GM18508 (cell line): ENCODE data around the gene ANKRD44.
"Not testable (repeated sequence)": the region's sequence is repeated elsewhere in the genome, so short reads cannot be mapped to it uniquely, and the experiment has no call there.

Experiments used
- ATAC-seq: cut with Tn5 transposase; IDR thresholded peaks from one replicate; pipeline ENCODE4 v1.9.1; 2021; ENCODE audit warnings: moderate number of reproducible peaks; ENCODE audit not compliant: insufficient read depth, unreplicated experiment

The ANKRD44 gene

GRCh38 chr2:197242719-197243118 lies 67.9 kb downstream of the ANKRD44 start:
- ATAC-seq = no peak

DNA sequence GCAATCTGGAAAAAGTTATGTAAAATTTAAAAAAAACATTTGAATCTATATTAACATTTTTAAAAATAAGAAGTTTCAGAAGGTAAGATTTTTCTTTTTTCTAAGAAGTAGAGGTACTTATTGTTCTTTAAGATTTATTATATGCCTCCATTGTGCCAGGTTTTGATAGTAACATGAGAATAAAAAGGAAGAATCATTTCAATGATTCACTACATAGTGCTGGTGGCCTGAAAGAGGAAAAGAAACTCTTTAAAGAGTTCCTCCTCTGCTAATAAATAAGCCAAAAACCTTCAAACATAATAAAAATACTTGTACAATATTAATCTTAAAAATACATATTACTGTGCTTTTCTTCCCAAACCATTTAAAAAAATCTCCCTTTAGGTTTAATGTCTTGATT lies 69.0 kb downstream of the ANKRD44 start:
- ATAC-seq = no peak

GRCh38 chr2:197241153-197241552 lies 69.4 kb downstream of the ANKRD44 start:
- no peak for ATAC-seq

GRCh38 chr2:197240421-197241041 lies 70.0 kb downstream of the ANKRD44 start:
- no peak for ATAC-seq

DNA sequence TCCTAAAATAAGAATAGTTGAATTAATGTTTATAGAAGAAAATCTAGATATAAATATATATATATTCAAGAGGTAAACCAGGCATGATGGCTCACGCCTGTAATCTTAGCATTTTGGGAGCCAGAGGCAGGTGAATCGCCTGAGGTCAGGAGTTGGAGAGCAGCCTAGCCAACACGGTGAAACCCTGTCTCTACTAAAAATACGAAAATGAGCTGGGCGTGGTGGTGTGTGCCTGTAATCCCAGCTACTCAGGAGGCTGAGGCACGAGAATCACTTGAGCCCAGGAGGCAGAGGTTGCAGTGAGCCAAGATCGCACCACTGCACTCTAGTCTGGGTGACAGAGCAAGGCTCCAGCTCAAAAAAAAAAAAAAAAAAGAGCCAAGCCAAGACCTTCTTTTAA lies 70.6 kb downstream of the ANKRD44 start:
- not testable (repeated sequence) for ATAC-seq

DNA sequence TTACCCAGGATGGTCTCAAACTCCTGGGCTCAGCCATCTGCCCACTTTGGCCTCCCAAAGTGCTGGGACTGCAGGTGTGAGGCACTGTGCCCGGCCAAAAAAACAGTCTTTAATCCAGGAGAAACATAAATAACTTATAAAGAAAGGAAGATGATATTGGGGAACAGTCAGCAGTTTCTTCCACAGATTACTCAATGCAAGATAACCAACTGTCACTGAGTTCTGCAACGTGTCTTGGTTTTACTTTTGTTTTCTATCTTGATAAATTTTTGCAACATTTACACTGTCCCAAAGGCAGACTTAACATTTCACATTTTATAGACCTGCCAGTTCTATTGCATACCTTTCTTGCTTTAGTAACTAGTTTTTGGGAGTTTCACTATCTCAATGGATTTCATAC lies 71.1 kb downstream of the ANKRD44 start:
- peak; percentile 57 for ATAC-seq

GRCh38 chr2:197238043-197238365 lies 72.6 kb downstream of the ANKRD44 start:
- ATAC-seq = peak; percentile 31

GRCh38 chr2:197237291-197238042 lies 73.1 kb downstream of the ANKRD44 start:
- no peak for ATAC-seq

DNA sequence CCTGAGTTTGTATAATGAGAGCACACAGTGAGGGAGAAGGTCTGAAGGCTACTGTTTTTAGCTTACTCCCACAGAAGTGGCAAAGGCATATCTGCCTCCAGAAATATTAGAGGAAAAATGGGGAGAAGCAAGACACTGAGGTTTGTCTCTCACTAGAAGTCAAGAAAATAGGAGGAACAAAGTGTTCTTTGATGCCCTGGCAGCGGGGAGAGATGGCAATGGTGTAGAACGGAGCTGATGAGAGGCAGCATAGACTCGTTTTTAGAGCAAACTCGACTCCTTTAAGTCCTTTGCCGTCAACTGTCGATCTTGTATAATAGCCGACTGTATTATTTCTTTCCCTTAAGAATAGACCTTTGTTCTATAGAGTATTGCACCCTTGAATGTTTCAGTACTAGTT lies 73.8 kb downstream of the ANKRD44 start:
- no peak for ATAC-seq

- no peak for ATAC-seq
Observed at GRCh38 chr2:197236159-197236558, 74.4 kb downstream of the ANKRD44 start.

DNA sequence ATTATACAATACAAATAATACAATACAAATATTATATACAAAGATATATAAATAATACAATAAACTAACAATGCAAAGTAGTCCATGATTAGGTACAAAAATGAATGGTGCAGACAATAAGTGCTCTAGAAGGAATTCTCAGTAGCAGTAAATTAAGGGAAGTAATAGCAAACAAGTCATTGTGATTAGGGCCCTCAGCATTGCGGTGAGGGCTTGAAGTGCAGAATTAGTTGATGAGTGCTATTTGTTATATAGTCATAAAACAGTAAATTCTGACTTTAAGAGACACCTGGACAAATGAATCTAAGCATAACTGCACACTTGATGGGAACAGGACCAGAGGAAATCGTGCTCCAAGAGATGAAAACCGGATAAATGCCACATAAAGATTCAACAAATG lies 74.9 kb downstream of the ANKRD44 start:
- no peak for ATAC-seq

GRCh38 chr2:197234671-197235191 lies 75.8 kb downstream of the ANKRD44 start:
- ATAC-seq = no peak

GRCh38 chr2:197233473-197233872 lies 77.1 kb downstream of the ANKRD44 start:
- no peak for ATAC-seq

- ATAC-seq = no peak
Observed at GRCh38 chr2:197232010-197232409, 78.6 kb downstream of the ANKRD44 start.

GRCh38 chr2:197229509-197230443 lies 80.8 kb downstream of the ANKRD44 start:
- ATAC-seq = no peak

DNA sequence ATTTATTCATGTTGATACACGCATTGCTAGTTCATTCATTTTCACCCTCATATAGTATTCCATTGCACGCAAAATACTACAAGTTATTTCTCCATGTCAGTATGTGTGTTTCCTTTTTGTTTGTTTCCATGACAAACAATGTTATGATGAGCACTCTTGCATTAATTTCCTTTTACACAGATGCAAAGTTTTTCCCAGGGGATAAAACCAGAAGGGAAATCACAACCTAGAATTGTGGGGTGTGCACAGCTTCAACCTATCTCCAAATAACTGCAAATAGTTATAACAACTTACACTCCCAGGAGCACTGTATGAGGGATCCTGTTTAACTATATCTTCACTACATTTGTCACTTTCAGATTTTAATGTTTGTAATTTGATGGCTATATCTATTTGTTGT lies 87.1 kb downstream of the ANKRD44 start:
- ATAC-seq = no peak

GRCh38 chr2:197219636-197220035 lies 90.9 kb downstream of the ANKRD44 start:
- ATAC-seq = no peak

DNA sequence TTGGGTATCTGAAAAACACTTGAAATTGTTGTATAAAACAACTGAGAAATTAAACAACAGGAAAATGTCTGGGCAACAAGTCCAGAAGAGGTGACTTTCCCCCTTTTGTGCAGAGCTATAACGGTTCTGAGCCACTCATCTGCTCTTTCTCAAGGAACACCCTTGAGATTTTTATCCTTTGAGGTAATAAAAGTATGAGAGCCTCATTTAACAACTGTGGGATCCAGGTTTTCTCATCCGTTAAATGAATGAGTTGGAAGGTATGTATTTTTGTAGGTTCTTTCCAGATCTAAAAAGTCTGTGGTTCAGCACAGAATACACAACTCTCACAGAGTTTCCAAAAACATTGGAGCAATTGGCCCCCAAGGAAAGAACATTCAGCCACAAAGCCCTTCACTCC lies 93.0 kb downstream of the ANKRD44 start:
- ATAC-seq = no peak

- ATAC-seq = peak; percentile 52
Observed at GRCh38 chr2:197216361-197216979, 94.1 kb downstream of the ANKRD44 start.

DNA sequence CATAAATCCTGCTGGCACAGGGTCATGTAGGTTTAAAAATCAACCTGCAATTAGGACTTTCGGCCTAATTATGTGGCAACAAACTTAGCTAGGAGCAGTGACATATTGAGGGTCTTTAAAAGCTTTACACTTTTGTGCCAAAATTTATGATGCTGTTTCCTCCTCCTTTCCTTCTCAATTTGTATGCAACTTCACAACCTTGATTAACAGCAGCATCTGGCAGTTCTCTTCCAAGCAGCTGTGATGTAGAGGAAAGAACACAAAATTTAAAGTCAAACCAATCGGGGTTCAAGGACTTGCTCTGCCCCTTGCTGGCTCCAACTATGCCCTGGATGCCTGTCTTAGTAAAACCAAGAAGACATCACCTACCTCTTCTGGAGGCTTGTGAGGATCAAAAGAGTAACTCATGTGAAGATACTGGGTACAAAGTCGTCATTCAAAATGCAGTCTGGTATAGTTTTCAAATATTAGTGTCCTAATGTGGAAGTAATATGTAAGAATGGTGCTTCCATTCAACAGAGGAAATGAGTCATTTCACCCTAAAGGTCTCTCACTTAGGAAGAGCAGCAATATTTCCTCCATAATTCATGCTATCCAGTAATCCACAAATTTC lies 94.7 kb downstream of the ANKRD44 start:
- peak; percentile 30 for ATAC-seq
